Neural progenitor cell (in vitro differentiated cells): ENCODE data around the gene CLCNKA. TPM values are rescaled to one million over a fixed set of nuclear protein-coding genes. Genes with fewer than 3 reads are reported as not detected.

Source experiments
- DNase-seq: peaks from one replicate; pipeline ENCODE4 v3.0.0-alpha.2; 2016; ENCODE audit warnings: low spot score
- H2AFZ ChIP-seq: fragments of 200-600 bp; sonication (generic); replicated peaks from 2 replicates; pipeline ENCODE4 v1.6.1; 2016; ENCODE audit warnings: antibody characterized with exemption
- H3F3A ChIP-seq: fragments of 200-600 bp; sonication (generic); 2 replicates; pipeline ENCODE4 v1.6.1; 2016; ENCODE audit warnings: antibody characterized with exemption, low read depth
- H3K27ac ChIP-seq: fragments of 200-600 bp; sonication (generic); 2 replicates; pipeline ENCODE4 v1.5.1; 2016; ENCODE audit warnings: mild to moderate bottlenecking
- H3K27me3 ChIP-seq: fragments of 200-600 bp; sonication (generic); 2 replicates; pipeline ENCODE4 v1.6.1; 2016; ENCODE audit warnings: mild to moderate bottlenecking, moderate library complexity
- H3K36me3 ChIP-seq: fragments of 200-600 bp; sonication (generic); 2 replicates; pipeline ENCODE4 v1.5.1; 2016
- H3K4me1 ChIP-seq: fragments of 200-600 bp; sonication (generic); 2 replicates; pipeline ENCODE4 v1.6.1; 2016; ENCODE audit warnings: mixed run types
- H3K4me2 ChIP-seq: fragments of 200-600 bp; sonication (generic); 2 replicates; pipeline ENCODE4 v1.6.1; 2016
- H3K4me3 ChIP-seq: fragments of 200-600 bp; sonication (generic); 2 replicates; pipeline ENCODE4 v1.5.1; 2016
- H3K79me2 ChIP-seq: fragments of 200-600 bp; sonication (generic); 2 replicates; pipeline ENCODE4 v1.6.1; 2016; ENCODE audit warnings: low read depth
- H3K9ac ChIP-seq: fragments of 200-600 bp; sonication (generic); 2 replicates; pipeline ENCODE4 v1.6.1; 2016
- H3K9me3 ChIP-seq: fragments of 200-600 bp; sonication (generic); 2 replicates; pipeline ENCODE4 v1.5.1; 2016; ENCODE audit warnings: low read depth
- H4K20me1 ChIP-seq: fragments of 200-600 bp; sonication (generic); 2 replicates; pipeline ENCODE4 v1.6.1; 2016; ENCODE audit warnings: low read depth
- H3K27ac Mint-ChIP-seq: 3 replicates; pipeline ENCODE4 v1.8.0; 2021; ENCODE audit warnings: mixed read lengths
- H3K27me3 Mint-ChIP-seq: 2 replicates; pipeline ENCODE4 v1.8.0; 2022; ENCODE audit warnings: low read depth, mild to moderate bottlenecking, inconsistent platforms, moderate library complexity, mixed read lengths; ENCODE audit not compliant: insufficient read depth
- H3K36me3 Mint-ChIP-seq: 3 replicates; pipeline ENCODE4 v1.8.0; 2021; ENCODE audit warnings: mixed read lengths
- H3K4me1 Mint-ChIP-seq: 3 replicates; pipeline ENCODE4 v1.8.0; 2021; ENCODE audit warnings: mixed read lengths
- H3K4me3 Mint-ChIP-seq: 3 replicates; pipeline ENCODE4 v1.8.0; 2021; ENCODE audit warnings: mild to moderate bottlenecking, moderate library complexity, mixed read lengths
- H3K9me3 Mint-ChIP-seq: 3 replicates; pipeline ENCODE4 v1.8.0; 2020; ENCODE audit warnings: mixed read lengths
- EZH2 ChIP-seq: fragments of 200-600 bp; sonication (generic); IDR thresholded peaks from 2 replicates; pipeline ENCODE4 v1.6.1; 2017; ENCODE audit warnings: antibody characterized with exemption, mild to moderate bottlenecking, moderate library complexity
- EZH2phosphoT487 ChIP-seq: fragments of 200-600 bp; sonication (generic); IDR thresholded peaks from 2 replicates; pipeline ENCODE4 v1.6.1; 2017; ENCODE audit warnings: antibody characterized with exemption
- total RNA-seq: library from RNA; depleted of rRNA; stranded (reverse); fragments of >200 nt; gene quantifications from 2 replicates; pipeline ENCODE4 v1.2.3, GENCODE V29; 2015; ENCODE audit warnings: low replicate concordance
- TF ChIP-seq, protein P1 (sequence below): fragments of 200-600 bp; sonication (generic); IDR thresholded peaks from 2 replicates; pipeline ENCODE4 v1.5.1; 2017; ENCODE audit warnings: antibody characterized with exemption, mild to moderate bottlenecking

CLCNKA gene
- total RNA-seq, 1 donor from 2014 or later = not detected

- H4K20me1 ChIP-seq = no peaks in the 10 kb centered on the region
- H3K4me3 Mint-ChIP-seq = no peak overlapping the region
- H3K27ac ChIP-seq = no peak overlapping the region
- H3K4me1 ChIP-seq = peaks cover 2% of the 10 kb centered on the region
- no peak overlapping the region for H3K9ac ChIP-seq
- no peak overlapping the region for H3K4me2 ChIP-seq
- no peaks in the 10 kb centered on the region for H3K9me3 ChIP-seq
- peak overlapping the region; percentile 9 for H3K27ac Mint-ChIP-seq
- H3K9me3 Mint-ChIP-seq = no peaks in the 10 kb centered on the region
- H3K36me3 ChIP-seq = no peaks in the 10 kb centered on the region
- peaks cover 14% of the 10 kb centered on the region for H3K27me3 Mint-ChIP-seq
- H3K4me3 ChIP-seq = no peak overlapping the region
- H2AFZ ChIP-seq = no peak overlapping the region
- H3F3A ChIP-seq = peaks cover 7% of the 10 kb centered on the region
- no peaks in the 10 kb centered on the region for H3K36me3 Mint-ChIP-seq
- no peak for DNase-seq
- TF ChIP-seq, protein P1, sequence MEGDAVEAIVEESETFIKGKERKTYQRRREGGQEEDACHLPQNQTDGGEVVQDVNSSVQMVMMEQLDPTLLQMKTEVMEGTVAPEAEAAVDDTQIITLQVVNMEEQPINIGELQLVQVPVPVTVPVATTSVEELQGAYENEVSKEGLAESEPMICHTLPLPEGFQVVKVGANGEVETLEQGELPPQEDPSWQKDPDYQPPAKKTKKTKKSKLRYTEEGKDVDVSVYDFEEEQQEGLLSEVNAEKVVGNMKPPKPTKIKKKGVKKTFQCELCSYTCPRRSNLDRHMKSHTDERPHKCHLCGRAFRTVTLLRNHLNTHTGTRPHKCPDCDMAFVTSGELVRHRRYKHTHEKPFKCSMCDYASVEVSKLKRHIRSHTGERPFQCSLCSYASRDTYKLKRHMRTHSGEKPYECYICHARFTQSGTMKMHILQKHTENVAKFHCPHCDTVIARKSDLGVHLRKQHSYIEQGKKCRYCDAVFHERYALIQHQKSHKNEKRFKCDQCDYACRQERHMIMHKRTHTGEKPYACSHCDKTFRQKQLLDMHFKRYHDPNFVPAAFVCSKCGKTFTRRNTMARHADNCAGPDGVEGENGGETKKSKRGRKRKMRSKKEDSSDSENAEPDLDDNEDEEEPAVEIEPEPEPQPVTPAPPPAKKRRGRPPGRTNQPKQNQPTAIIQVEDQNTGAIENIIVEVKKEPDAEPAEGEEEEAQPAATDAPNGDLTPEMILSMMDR = no peak
- TF ChIP-seq EZH2phosphoT487 = no peak
- TF ChIP-seq EZH2 = no peak
- H3K27me3 ChIP-seq = peaks cover 8% of the 10 kb centered on the region
- H3K4me1 Mint-ChIP-seq = peaks cover 20% of the 10 kb centered on the region
- H3K79me2 ChIP-seq = no peaks in the 10 kb centered on the region
These were observed 22.1 kb downstream of the CLCNKA start for GRCh38 chr1:16043950-16044349.

GRCh38 chr1:16046842-16047241, 25.0 kb downstream of the CLCNKA start:
- no peaks in the 10 kb centered on the region for H3K36me3 Mint-ChIP-seq
- H3K27ac ChIP-seq = no peak overlapping the region
- no peaks in the 10 kb centered on the region for H3K9me3 Mint-ChIP-seq
- H3K4me3 Mint-ChIP-seq = no peak overlapping the region
- H4K20me1 ChIP-seq = no peaks in the 10 kb centered on the region
- H3K9me3 ChIP-seq = no peaks in the 10 kb centered on the region
- no peak for TF ChIP-seq EZH2phosphoT487
- TF ChIP-seq EZH2 = no peak
- TF ChIP-seq, protein P1 = no peak
- peaks cover 8% of the 10 kb centered on the region for H3K27me3 ChIP-seq
- H3F3A ChIP-seq = peaks cover 7% of the 10 kb centered on the region
- no peak overlapping the region for H3K4me2 ChIP-seq
- peaks cover 14% of the 10 kb centered on the region for H3K27me3 Mint-ChIP-seq
- H3K36me3 ChIP-seq = no peaks in the 10 kb centered on the region
- no peak overlapping the region for H3K27ac Mint-ChIP-seq
- H3K9ac ChIP-seq = no peak overlapping the region
- DNase-seq = peak; percentile 37
- H3K4me3 ChIP-seq = no peak overlapping the region
- no peaks in the 10 kb centered on the region for H3K79me2 ChIP-seq
- peaks cover 10% of the 10 kb centered on the region for H3K4me1 ChIP-seq
- peaks cover 26% of the 10 kb centered on the region for H3K4me1 Mint-ChIP-seq
- H2AFZ ChIP-seq = no peak overlapping the region

DNA sequence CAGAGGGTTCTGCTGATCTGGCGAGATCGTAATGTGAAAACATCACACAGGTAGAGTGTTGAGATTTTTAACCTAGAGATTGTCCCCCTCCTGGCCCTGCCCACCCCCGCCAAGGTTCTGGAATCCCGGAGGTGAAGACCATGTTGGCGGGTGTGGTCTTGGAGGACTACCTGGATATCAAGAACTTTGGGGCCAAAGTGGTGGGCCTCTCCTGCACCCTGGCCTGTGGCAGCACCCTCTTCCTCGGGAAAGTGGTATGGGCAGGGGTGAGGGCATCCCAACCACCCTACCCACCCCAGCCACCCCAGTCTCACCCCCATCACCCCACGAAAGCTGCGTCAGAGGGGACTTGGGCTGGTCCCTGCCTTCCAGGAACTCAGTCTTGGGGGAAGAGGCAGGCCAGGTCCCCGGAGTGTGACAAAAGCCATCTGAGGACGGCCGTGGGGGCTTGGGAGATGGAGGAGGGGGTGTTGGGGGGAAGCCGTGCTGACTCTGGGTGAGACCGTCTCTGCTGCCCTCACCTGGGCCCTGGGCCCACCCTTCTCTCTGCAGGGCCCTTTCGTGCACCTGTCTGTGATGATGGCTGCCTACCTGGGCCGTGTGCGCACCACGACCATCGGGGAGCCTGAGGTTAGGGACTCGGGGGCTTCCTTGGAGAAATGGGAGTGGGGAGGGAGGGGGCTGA, 26.1 kb downstream of the CLCNKA start:
- Histone ChIP-seq H3K4me3 (peak overlapping the region; percentile 61), H3K9ac (no peak overlapping the region), H2AFZ (no peak overlapping the region), H3K9me3 (no peaks in the 10 kb centered on the region), H3K4me1 (peaks cover 10% of the 10 kb centered on the region), H3K4me2 (peak overlapping the region; percentile 90), H3K27me3 (peaks cover 8% of the 10 kb centered on the region), H3K27ac (no peak overlapping the region), H4K20me1 (no peaks in the 10 kb centered on the region), H3K79me2 (no peaks in the 10 kb centered on the region), H3F3A (peaks cover 7% of the 10 kb centered on the region), H3K36me3 (no peaks in the 10 kb centered on the region)
- TF ChIP-seq EZH2phosphoT487 (no peak), EZH2 (no peak)
- TF ChIP-seq, protein P1 = no peak
- DNase-seq = no peak
- Mint-ChIP-seq H3K4me3 (peak overlapping the region; percentile 57), H3K27me3 (peaks cover 16% of the 10 kb centered on the region), H3K4me1 (peaks cover 26% of the 10 kb centered on the region), H3K27ac (peak overlapping the region; percentile 52), H3K36me3 (no peaks in the 10 kb centered on the region), H3K9me3 (no peaks in the 10 kb centered on the region)
